Heart right ventricle (tissue), 16 donors: ENCODE results near the gene ITIH5. TPM values are rescaled to one million over a fixed set of nuclear protein-coding genes. Genes with fewer than 3 reads are reported as not detected.

Experiments
- ATAC-seq, 8 donors: fragments of 200-7000 bp; cut with Tn5 transposase; one replicate each; pipeline ENCODE4 v1.9.1; 2020; ENCODE audit warnings: mild to moderate bottlenecking in 8 of 8, moderate library complexity in 8 of 8, moderate number of reproducible peaks in 1 of 8
- DNase-seq, 2 donors: peaks; one replicate each; pipeline ENCODE4 v3.0.0-alpha.2; 2020
- H3K27ac ChIP-seq, 10 donors: fragments of 200-600 bp; sonication (generic) in 2 of 10; one replicate each; pipeline versions ENCODE4 v1.5.0 to v1.8.0; 2020 to 2022; ENCODE audit warnings: mild to moderate bottlenecking in 3 of 10
- H3K27me3 ChIP-seq, 7 donors: fragments of 200-600 bp; one replicate each; pipeline ENCODE4 v1.8.0; 2021 to 2022; ENCODE audit warnings: mild to moderate bottlenecking in 2 of 7
- H3K36me3 ChIP-seq, 9 donors: fragments of 200-600 bp; sonication (generic) in 1 of 9; one replicate each; pipeline versions ENCODE4 v1.5.0 to v1.8.0; 2020 to 2022; ENCODE audit warnings: mild to moderate bottlenecking in 2 of 9
- H3K4me1 ChIP-seq, 9 donors: fragments of 200-600 bp; sonication (generic) in 1 of 9; one replicate each; pipeline versions ENCODE4 v1.5.0 to v1.8.0; 2020 to 2022; ENCODE audit warnings: mild to moderate bottlenecking in 4 of 9
- H3K4me3 ChIP-seq, 10 donors: fragments of 200-600 bp; sonication (generic) in 2 of 10; one replicate each; pipeline versions ENCODE4 v1.5.0 to v1.8.0; 2020 to 2022; ENCODE audit warnings: mild to moderate bottlenecking in 7 of 10, moderate library complexity in 2 of 10
- H3K9me3 ChIP-seq, 11 donors: fragments of 200-600 bp in 10 of 11; sonication (generic) in 2 of 11; one replicate each; pipeline versions ENCODE4 v1.5.0 to v1.8.0; 2013 to 2022; ENCODE audit warnings: mild to moderate bottlenecking in 2 of 11, control low read depth in 1 of 11, moderate library complexity in 1 of 11
- WGBS, 2 donors: extraction: QIAGEN DNeasy Blood & Tissue Kit; methylation state at CpG; one replicate each; pipeline ENCODE4 v1.1.7; 2013; ENCODE audit warnings: inconsistent platforms in 1 of 2; 5-methylcytosine and 5-hydroxymethylcytosine counted together
- intact Hi-C, 10 donors: fragments of 100-400 bp; cut with DNase I; formaldehyde crosslinking; loops; one replicate each; pipeline versions ENCODE4 v1.11.1 to v1.14.2; 2022
- polyA plus RNA-seq, 2 donors: library from polyadenylated mRNA; stranded (reverse); fragments of 200-250 nt; gene quantifications; one replicate each; pipeline ENCODE4 v1.2.3, GENCODE V29; 2013
- total RNA-seq, 10 donors: library from RNA; stranded (reverse); fragmentation: NEBNext Ultra II Directional in 3 of 10; extraction: Animal tissue kit (Norgen Biotek cat#: 25700) in 3 of 10; gene quantifications; one replicate each; pipeline versions ENCODE4 v1.2.1 to v1.2.4, GENCODE V29; 2021 to 2023
- TF ChIP-seq, protein P1 (sequence below), 9 donors: fragments of 200-600 bp; sonication (generic) in 2 of 9; IDR thresholded peaks; one replicate each; pipeline versions ENCODE4 v1.5.0 to v1.8.0; 2021 to 2022; ENCODE audit warnings: antibody characterized with exemption in 9 of 9, mild to moderate bottlenecking in 5 of 9, moderate library complexity in 1 of 9
- donor health status: Arrhythmogenic right ventricular cardiomyopathy.
- donor health status: ischemic (EF 13 %, LVEDD 7.1; RV severe dilation, severe dysfunction).
- donor health status: healthy with polysubstance abuse.
- donor health status: DM: no; HTN: yes; CAD: no.
- donor health status: DM: no; HTN: no; CAD: no.
- donor health status: ischemic (EF 25% LVEDD 6.9; RV normal size, moderate dysfunction).
- donor health status: ischemic (EF 25% LVEDD 5.7; RV mildly dilated, moderate dysfunction).
- donor health status: healthy.
- donor health status: DM: yes; HTN: yes; CAD: no.
- donor health status: Ischemic cardiomyopathy.
- donor health status: ischemic (EF 35%, LVEDD 5.7; RV mildly dilated, moderate dysfunction).
- donor health status: nonischemic (EF 11% LVEDD 7.7; RV severe dilation, severe dysfunction).
- donor health status: DM: yes; HTN: yes; CAD: no.
- donor health status: PGD.
- donor health status: ischemic (EF 29% LVEDD 5.4; RV normal size, mild dysfunction).
- donor health status: nonischemic (EF 23%, LVEDD 6.1; RV moderate dilation, normal function).

Gene ITIH5
- total and polyA plus RNA-seq, 12 donors, result 2.8 to 21.3 (median 12.2) TPM

DNA sequence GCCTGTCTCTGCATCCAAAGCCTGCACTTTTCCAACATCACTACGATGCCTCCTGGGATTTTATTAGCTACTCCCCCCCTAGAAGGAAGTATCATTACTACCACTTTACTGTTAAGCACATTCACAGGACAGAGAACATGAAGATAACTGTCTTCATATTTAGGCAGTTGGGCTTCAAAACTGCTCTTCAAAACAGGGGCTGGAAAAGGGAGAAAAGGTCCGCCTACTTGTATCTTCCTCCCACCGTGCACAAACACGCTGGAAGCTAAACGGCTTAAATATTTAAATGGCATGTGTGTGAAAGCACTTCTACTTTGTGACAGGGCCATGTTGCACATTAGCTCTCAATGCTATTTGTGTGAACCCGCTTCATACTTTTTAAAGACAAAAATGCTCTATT is 999 bp downstream of the ITIH5 start:
- H3K4me1 ChIP-seq, result peaks cover 0 to 30% (median 13%) of the 10 kb centered on the region in 9 donors
- no peaks in the 10 kb centered on the region for H3K9me3 ChIP-seq
- no peaks in the 10 kb centered on the region for H3K36me3 ChIP-seq
- H3K27me3 ChIP-seq, result peaks cover 0 to 82% (median 43%) of the 10 kb centered on the region in 7 donors
- ATAC-seq, result peak in 7 of 8 donors; percentile 9 to 59 (median 24)
- peak overlapping the region in 4 of 10 donors; percentile 20 to 65 (median 47) for H3K27ac ChIP-seq
- peak overlapping the region in 9 of 10 donors; percentile 50 to 83 (median 75) for H3K4me3 ChIP-seq
- 9 to 15% methylated on average over 6 of the region's 6 CpGs for WGBS, 2 donors
- TF ChIP-seq, protein P1, sequence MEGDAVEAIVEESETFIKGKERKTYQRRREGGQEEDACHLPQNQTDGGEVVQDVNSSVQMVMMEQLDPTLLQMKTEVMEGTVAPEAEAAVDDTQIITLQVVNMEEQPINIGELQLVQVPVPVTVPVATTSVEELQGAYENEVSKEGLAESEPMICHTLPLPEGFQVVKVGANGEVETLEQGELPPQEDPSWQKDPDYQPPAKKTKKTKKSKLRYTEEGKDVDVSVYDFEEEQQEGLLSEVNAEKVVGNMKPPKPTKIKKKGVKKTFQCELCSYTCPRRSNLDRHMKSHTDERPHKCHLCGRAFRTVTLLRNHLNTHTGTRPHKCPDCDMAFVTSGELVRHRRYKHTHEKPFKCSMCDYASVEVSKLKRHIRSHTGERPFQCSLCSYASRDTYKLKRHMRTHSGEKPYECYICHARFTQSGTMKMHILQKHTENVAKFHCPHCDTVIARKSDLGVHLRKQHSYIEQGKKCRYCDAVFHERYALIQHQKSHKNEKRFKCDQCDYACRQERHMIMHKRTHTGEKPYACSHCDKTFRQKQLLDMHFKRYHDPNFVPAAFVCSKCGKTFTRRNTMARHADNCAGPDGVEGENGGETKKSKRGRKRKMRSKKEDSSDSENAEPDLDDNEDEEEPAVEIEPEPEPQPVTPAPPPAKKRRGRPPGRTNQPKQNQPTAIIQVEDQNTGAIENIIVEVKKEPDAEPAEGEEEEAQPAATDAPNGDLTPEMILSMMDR (IDR thresholded peaks at IDR 0.05), result no peak
- DNase-seq, result peak in 1 of 2 donors; percentile 10
- intact Hi-C loops, result no loop called here

DNA sequence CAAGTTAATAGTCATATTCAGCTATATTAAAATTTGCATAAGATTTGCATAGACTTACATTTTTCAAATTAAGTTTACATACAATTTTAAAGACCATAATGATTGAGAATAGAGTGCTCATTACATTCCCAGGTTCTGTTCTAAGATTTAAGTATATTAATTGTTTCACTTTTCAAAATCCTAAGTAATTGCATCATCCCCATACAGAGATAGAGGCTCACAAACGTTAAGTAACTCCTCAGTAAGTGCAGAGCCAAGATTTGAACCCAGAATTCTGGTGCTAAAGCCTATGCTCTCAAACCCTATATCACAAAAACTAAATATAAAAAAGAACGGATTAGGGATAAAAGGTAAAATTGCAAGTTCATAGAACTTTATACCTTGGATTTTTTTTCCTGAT is 2.1 kb downstream of the ITIH5 start:
- 64 to 65% methylated on average over 2 of the region's 2 CpGs for WGBS, 2 donors
- DNase-seq, result no peak
- Histone ChIP-seq H3K9me3 (no peaks in the 10 kb centered on the region), H3K36me3 (no peaks in the 10 kb centered on the region), H3K27me3 (peaks cover 0 to 82% (median 43%) of the 10 kb centered on the region in 7 donors), H3K27ac (peak overlapping the region in 2 of 10 donors; percentile 7 to 36), H3K4me1 (peaks cover 0 to 35% (median 13%) of the 10 kb centered on the region in 9 donors), H3K4me3 (peak overlapping the region in 5 of 10 donors; percentile 75 to 83 (median 76))
- intact Hi-C loops, result no loop called here
- TF ChIP-seq, protein P1 (IDR thresholded peaks at IDR 0.05), result no peak
- ATAC-seq, result no peak

DNA sequence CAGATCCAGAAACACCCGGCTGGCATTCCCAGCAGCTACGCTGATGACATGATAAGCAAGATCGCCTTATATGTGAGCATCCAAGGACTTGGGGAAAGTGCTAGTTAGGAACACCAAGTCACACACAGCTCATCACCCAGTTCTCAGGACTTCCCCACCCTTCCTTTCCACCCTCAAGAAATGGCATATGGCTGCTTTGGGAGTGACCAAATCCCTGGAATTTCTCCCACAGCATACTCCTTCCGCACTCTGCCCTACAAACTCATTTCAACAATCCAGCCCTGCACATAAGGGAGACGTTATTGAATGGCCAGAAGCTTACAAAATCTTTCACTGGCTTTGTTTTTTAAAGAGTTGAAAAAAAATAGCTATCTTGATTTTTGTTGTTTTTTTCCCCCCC is 4.2 kb downstream of the ITIH5 start:
- DNase-seq, result no peak
- H3K36me3 ChIP-seq, result no peaks in the 10 kb centered on the region
- intact Hi-C loops, result no loop called here
- peaks cover 0 to 35% (median 13%) of the 10 kb centered on the region in 9 donors for H3K4me1 ChIP-seq
- TF ChIP-seq, protein P1 (IDR thresholded peaks at IDR 0.05), result no peak
- peak in 1 of 8 donors; percentile 50 for ATAC-seq
- WGBS, 2 donors, result 75 to 79% methylated on average over 5 of the region's 5 CpGs
- H3K4me3 ChIP-seq, result no peak overlapping the region
- H3K9me3 ChIP-seq, result no peaks in the 10 kb centered on the region
- peaks cover 0 to 72% (median 43%) of the 10 kb centered on the region in 7 donors for H3K27me3 ChIP-seq
- no peak overlapping the region for H3K27ac ChIP-seq

DNA sequence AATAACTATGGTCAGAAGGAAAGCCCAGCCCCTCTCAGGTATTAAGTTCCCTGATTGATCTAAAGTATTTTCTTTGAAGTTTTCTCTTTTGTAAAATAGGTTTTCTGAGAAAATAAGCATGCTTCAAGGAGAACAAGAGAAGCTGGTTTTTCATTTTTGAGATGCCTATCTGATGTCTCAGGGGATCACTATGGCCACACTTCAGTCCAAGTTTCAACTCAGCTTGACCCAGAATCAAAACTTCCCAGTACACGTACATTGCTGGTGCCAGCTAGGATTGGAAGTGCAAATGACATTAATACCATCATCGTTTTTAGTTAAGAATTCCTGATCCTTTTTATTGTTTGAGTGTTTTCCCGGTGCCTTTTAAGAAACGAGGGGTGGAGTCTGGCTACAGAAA is 7.2 kb downstream of the ITIH5 start:
- DNase-seq (no peak), ATAC-seq (no peak)
- Histone ChIP-seq H3K36me3 (peaks cover 0 to 2% (median 0%) of the 10 kb centered on the region in 9 donors), H3K4me1 (peaks cover 0 to 18% (median 0%) of the 10 kb centered on the region in 9 donors), H3K27me3 (peaks cover 0 to 51% (median 25%) of the 10 kb centered on the region in 7 donors), H3K27ac (no peak overlapping the region), H3K4me3 (no peak overlapping the region), H3K9me3 (no peaks in the 10 kb centered on the region)
- WGBS, 2 donors, result 61 to 67% methylated on average over 4 of the region's 4 CpGs
- TF ChIP-seq, protein P1 (IDR thresholded peaks at IDR 0.05), result no peak
- intact Hi-C loops, result no loop called here
